Upper lobe of right lung (tissue), 1 donor: ENCODE measurements around the gene ZC2HC1C. TPM values are rescaled to one million over a fixed set of nuclear protein-coding genes. Genes with fewer than 3 reads are reported as not detected.

ENCODE experiments used
- ATAC-seq: fragments of 200-7000 bp; cut with Tn5 transposase; one replicate; pipeline ENCODE4 v1.9.1; 2020; ENCODE audit warnings: mild to moderate bottlenecking, moderate library complexity
- DNase-seq: peaks from one replicate; pipeline ENCODE4 v3.0.0-alpha.2; 2020
- H3K27ac ChIP-seq: fragments of 200-600 bp; one replicate; pipeline ENCODE4 v1.8.0; 2022
- H3K27me3 ChIP-seq: fragments of 200-600 bp; one replicate; pipeline ENCODE4 v1.8.0; 2022; ENCODE audit warnings: mild to moderate bottlenecking
- H3K36me3 ChIP-seq: fragments of 200-600 bp; one replicate; pipeline ENCODE4 v1.8.0; 2022
- H3K4me1 ChIP-seq: fragments of 200-600 bp; one replicate; pipeline ENCODE4 v1.8.0; 2022
- H3K4me3 ChIP-seq: fragments of 200-600 bp; one replicate; pipeline ENCODE4 v1.8.0; 2022; ENCODE audit warnings: mild to moderate bottlenecking
- H3K9me3 ChIP-seq: fragments of 200-600 bp; one replicate; pipeline ENCODE4 v1.8.0; 2022
- intact Hi-C: fragments of 100-400 bp; cut with DNase I; formaldehyde crosslinking; loops from one replicate; pipeline ENCODE4 v1.11.0; 2022
- total RNA-seq: library from RNA; stranded (reverse); fragmentation: NEBNext Ultra II Directional; extraction: Animal tissue kit (Norgen Biotek cat#: 25700); gene quantifications from one replicate; pipeline ENCODE4 v1.2.1, GENCODE V29; 2021
- TF ChIP-seq, protein P1 (sequence below): fragments of 200-600 bp; IDR thresholded peaks from one replicate; pipeline ENCODE4 v1.8.0; 2022; ENCODE audit warnings: antibody characterized with exemption
- donor health status: DM: no; HTN: yes; CAD: no; lungs with severe emphysema.

ZC2HC1C gene
- total RNA-seq, 1 donor from 2014 or later, result 4.5 TPM

- DNase-seq (no peak), ATAC-seq (no peak)
- peaks cover 35% of the 10 kb centered on the region for H3K4me1 ChIP-seq
- TF ChIP-seq, protein P1, sequence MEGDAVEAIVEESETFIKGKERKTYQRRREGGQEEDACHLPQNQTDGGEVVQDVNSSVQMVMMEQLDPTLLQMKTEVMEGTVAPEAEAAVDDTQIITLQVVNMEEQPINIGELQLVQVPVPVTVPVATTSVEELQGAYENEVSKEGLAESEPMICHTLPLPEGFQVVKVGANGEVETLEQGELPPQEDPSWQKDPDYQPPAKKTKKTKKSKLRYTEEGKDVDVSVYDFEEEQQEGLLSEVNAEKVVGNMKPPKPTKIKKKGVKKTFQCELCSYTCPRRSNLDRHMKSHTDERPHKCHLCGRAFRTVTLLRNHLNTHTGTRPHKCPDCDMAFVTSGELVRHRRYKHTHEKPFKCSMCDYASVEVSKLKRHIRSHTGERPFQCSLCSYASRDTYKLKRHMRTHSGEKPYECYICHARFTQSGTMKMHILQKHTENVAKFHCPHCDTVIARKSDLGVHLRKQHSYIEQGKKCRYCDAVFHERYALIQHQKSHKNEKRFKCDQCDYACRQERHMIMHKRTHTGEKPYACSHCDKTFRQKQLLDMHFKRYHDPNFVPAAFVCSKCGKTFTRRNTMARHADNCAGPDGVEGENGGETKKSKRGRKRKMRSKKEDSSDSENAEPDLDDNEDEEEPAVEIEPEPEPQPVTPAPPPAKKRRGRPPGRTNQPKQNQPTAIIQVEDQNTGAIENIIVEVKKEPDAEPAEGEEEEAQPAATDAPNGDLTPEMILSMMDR, result no peak
- no peaks in the 10 kb centered on the region for H3K9me3 ChIP-seq
- intact Hi-C loops, result no loop called here
- H3K27me3 ChIP-seq, result no peaks in the 10 kb centered on the region
- H3K36me3 ChIP-seq, result peaks cover 19% of the 10 kb centered on the region
- peak overlapping the region; percentile 98 for H3K27ac ChIP-seq
- H3K4me3 ChIP-seq, result peak overlapping the region; percentile 82
Measured at GRCh38 chr14:75127903-75128595, 58.6 kb downstream of the ZC2HC1C start.

- H3K4me1 ChIP-seq, result peaks cover 35% of the 10 kb centered on the region
- TF ChIP-seq, protein P1, result no peak
- no peak for DNase-seq
- H3K36me3 ChIP-seq, result peaks cover 25% of the 10 kb centered on the region
- no peak overlapping the region for H3K4me3 ChIP-seq
- intact Hi-C loops, result no loop called here
- H3K9me3 ChIP-seq, result no peaks in the 10 kb centered on the region
- no peak for ATAC-seq
- H3K27ac ChIP-seq, result no peak overlapping the region
- H3K27me3 ChIP-seq, result no peaks in the 10 kb centered on the region
Measured at GRCh38 chr14:75128596-75128990, 59.2 kb downstream of the ZC2HC1C start.

Other genes starting within 250 kb of the ZC2HC1C start
- gene PROX2, start 193.5 kb upstream of the ZC2HC1C start, total RNA-seq, result not detected
- 90.1 TPM for gene DLST, start 187.7 kb upstream of the ZC2HC1C start, total RNA-seq
- gene RPS6KL1, start 146.4 kb upstream of the ZC2HC1C start, total RNA-seq, result 5.1 TPM
- 4.7 TPM for gene PGF, start 114.0 kb upstream of the ZC2HC1C start, total RNA-seq
- 34.8 TPM for gene EIF2B2, start 66.7 kb upstream of the ZC2HC1C start, total RNA-seq
- 33.4 TPM for gene MLH3, start 18.2 kb upstream of the ZC2HC1C start, total RNA-seq
- gene ACYP1, start 5.6 kb upstream of the ZC2HC1C start, total RNA-seq, result 15.3 TPM
- 78.1 TPM for gene NEK9, start 57.4 kb downstream of the ZC2HC1C start, total RNA-seq
- gene TMED10, start 107.0 kb downstream of the ZC2HC1C start, total RNA-seq, result 303 TPM
- gene FOS, start 209.2 kb downstream of the ZC2HC1C start, total RNA-seq, result 204 TPM